H1 (cell line): ENCODE data around the gene SPOCK1. TPM values are rescaled to one million over a fixed set of nuclear protein-coding genes. Genes with fewer than 3 reads are reported as not detected.

ENCODE experiments used
- CTCF ChIA-PET: fragments of 300-600 bp; sonication (Branson Sonifier 250); formaldehyde crosslinking; loops from one replicate; lab custom pipeline; 2021; ENCODE audit not compliant: partially characterized antibody; lab: Charles Lee
- POLR2A ChIA-PET: fragments of 300-600 bp; sonication (Branson Sonifier 250); formaldehyde crosslinking; loops from one replicate; lab custom pipeline; 2021; ENCODE audit warnings: inconsistent platforms; ENCODE audit not compliant: partially characterized antibody; lab: Charles Lee
- DNase-seq, 2 experiments: peaks; one replicate each; pipeline versions ENCODE4 v3.0.0 to v3.0.0-alpha.2; 2010 to 2022; ENCODE audit warnings: low spot score in 2 of 2, low read depth in 1 of 2, mixed read lengths in 1 of 2
- FAIRE-seq: peaks from 2 replicates; lab custom pipeline; 2011; peaks lifted over from hg19 to GRCh38; lab: Jason Lieb, UNC
- H2AFZ ChIP-seq: 2 replicates; pipeline ENCODE4 v1.8.1; 2012; ENCODE audit warnings: low read length, inconsistent platforms
- H2AK5ac ChIP-seq: 2 replicates; pipeline ENCODE4 v1.6.1; 2013; ENCODE audit warnings: low read depth, low read length
- H2BK120ac ChIP-seq: replicated peaks from 2 replicates; pipeline ENCODE3; 2013; ENCODE audit warnings: low read depth, low read length, inconsistent platforms
- H2BK12ac ChIP-seq: 2 replicates; pipeline ENCODE4 v1.6.1; 2013; ENCODE audit warnings: low read depth, low read length
- H2BK15ac ChIP-seq: 2 replicates; pipeline ENCODE4 v1.6.1; 2013; ENCODE audit warnings: low read length
- H2BK20ac ChIP-seq: 2 replicates; pipeline ENCODE4 v1.6.1; 2013; ENCODE audit warnings: low read length
- H2BK5ac ChIP-seq: 2 replicates; pipeline ENCODE4 v1.6.1; 2013; ENCODE audit warnings: low read depth, low read length
- H3K14ac ChIP-seq: 2 replicates; pipeline ENCODE4 v1.6.1; 2013; ENCODE audit warnings: inconsistent platforms; ENCODE audit not compliant: insufficient read length
- H3K18ac ChIP-seq: 2 replicates; pipeline ENCODE4 v1.6.1; 2013; ENCODE audit warnings: low read length; ENCODE audit errors: extremely low read depth
- H3K23ac ChIP-seq: 2 replicates; pipeline ENCODE4 v1.6.1; 2013; ENCODE audit warnings: inconsistent platforms; ENCODE audit not compliant: insufficient read length
- H3K23me2 ChIP-seq: 2 replicates; pipeline ENCODE4 v1.6.1; 2013; ENCODE audit warnings: low read depth, low read length
- H3K27ac ChIP-seq: 2 replicates; pipeline ENCODE4 v1.6.1; 2011; ENCODE audit warnings: low read depth, low read length, inconsistent platforms
- H3K27me3 ChIP-seq, 4 experiments: replicated peaks in 1 of 4; 1 replicate in 1 of 4; 2 replicates in 3 of 4; pipeline versions ENCODE4 v1.6.1 to v1.8.1; 2011 to 2013; ENCODE audit warnings: low read length in 3 of 4, mild to moderate bottlenecking in 3 of 4, inconsistent platforms in 2 of 4, mixed read lengths in 2 of 4, moderate library complexity in 1 of 4; ENCODE audit not compliant: control insufficient read depth in 3 of 4, insufficient read depth in 3 of 4; ENCODE audit errors: extremely low read depth in 1 of 4
- H3K36me3 ChIP-seq, 4 experiments: 2 replicates each; pipeline versions ENCODE4 v1.6.1 to v1.8.1; 2011 to 2013; ENCODE audit warnings: mild to moderate bottlenecking in 4 of 4, low read length in 3 of 4, moderate library complexity in 2 of 4, control low read depth in 1 of 4, inconsistent platforms in 1 of 4; ENCODE audit not compliant: insufficient read depth in 4 of 4, control insufficient read depth in 2 of 4
- H3K4ac ChIP-seq: replicated peaks from 2 replicates; pipeline ENCODE3; 2013; ENCODE audit warnings: low read length, low read depth, mixed read lengths, inconsistent platforms; ENCODE audit not compliant: insufficient read length
- H3K4me1 ChIP-seq, 4 experiments: replicated peaks in 1 of 4; 1 replicate in 1 of 4; 2 replicates in 3 of 4; pipeline versions ENCODE4 v1.6.1 to v1.8.1; 2011 to 2013; ENCODE audit warnings: low read length in 3 of 4, inconsistent platforms in 2 of 4, mixed read lengths in 1 of 4; ENCODE audit not compliant: insufficient read depth in 4 of 4, control insufficient read depth in 3 of 4
- H3K4me2 ChIP-seq, 2 experiments: 2 replicates each; pipeline versions ENCODE4 v1.6.1 to v1.8.1; 2011 to 2013; ENCODE audit warnings: low read depth in 2 of 2, low read length in 2 of 2, control low read depth in 1 of 2, inconsistent platforms in 1 of 2, mild to moderate bottlenecking in 1 of 2; ENCODE audit not compliant: insufficient read depth in 1 of 2
- H3K4me3 ChIP-seq, 4 experiments: fragments of 200-600, 300-600 bp in 1 of 4; sonication (generic), shearing (Covaris generic), sonication (Bioruptor Twin) in 1 of 4; 2 replicates each; pipeline versions ENCODE4 v1.5.1 to v1.8.1; 2011 to 2016; ENCODE audit warnings: low read length in 4 of 4, low read depth in 3 of 4, control low read depth in 2 of 4, inconsistent platforms in 2 of 4, mild to moderate bottlenecking in 2 of 4, mixed read lengths in 1 of 4, moderate library complexity in 1 of 4; ENCODE audit not compliant: insufficient read depth in 2 of 4; ENCODE audit errors: extremely low read depth in 1 of 4
- H3K56ac ChIP-seq: replicated peaks from 2 replicates; pipeline ENCODE3; 2013; ENCODE audit warnings: low read depth, mild to moderate bottlenecking, mixed read lengths, low read length, inconsistent platforms; ENCODE audit not compliant: insufficient read length
- H3K79me1 ChIP-seq: 2 replicates; pipeline ENCODE4 v1.6.1; 2013; ENCODE audit warnings: low read depth, low read length, control low read depth
- H3K79me2 ChIP-seq, 2 experiments: 2 replicates each; pipeline versions ENCODE4 v1.6.1 to v1.8.1; 2012 to 2013; ENCODE audit warnings: low read length in 2 of 2, mild to moderate bottlenecking in 2 of 2, inconsistent platforms in 1 of 2; ENCODE audit not compliant: insufficient read depth in 2 of 2, control insufficient read depth in 1 of 2
- H3K9ac ChIP-seq, 4 experiments: replicated peaks in 1 of 4; 1 replicate in 1 of 4; 2 replicates in 3 of 4; pipeline versions ENCODE4 v1.6.1 to v1.8.1; 2011 to 2013; ENCODE audit warnings: low read depth in 3 of 4, low read length in 3 of 4, control low read depth in 2 of 4, mild to moderate bottlenecking in 2 of 4, moderate library complexity in 2 of 4, inconsistent platforms in 1 of 4; ENCODE audit errors: extremely low read depth in 1 of 4
- H3K9me3 ChIP-seq, 2 experiments: 2 replicates each; pipeline versions ENCODE4 v1.6.1 to v1.8.1; 2012 to 2013; ENCODE audit warnings: mild to moderate bottlenecking in 2 of 2, moderate library complexity in 2 of 2, control low read depth in 1 of 2, inconsistent platforms in 1 of 2, low read depth in 1 of 2, low read length in 1 of 2, mixed read lengths in 1 of 2; ENCODE audit not compliant: insufficient read depth in 2 of 2
- H4K20me1 ChIP-seq, 2 experiments: replicated peaks in 1 of 2; 2 replicates each; pipeline versions ENCODE3 to v1.8.1; 2011 to 2013; ENCODE audit warnings: inconsistent platforms in 2 of 2, low read length in 2 of 2, mild to moderate bottlenecking in 1 of 2; ENCODE audit not compliant: insufficient read depth in 2 of 2, control insufficient read depth in 1 of 2
- H4K5ac ChIP-seq: 2 replicates; pipeline ENCODE4 v1.6.1; 2013; ENCODE audit warnings: low read length, low read depth, mixed read lengths, inconsistent platforms; ENCODE audit not compliant: insufficient read length
- H4K8ac ChIP-seq: 2 replicates; pipeline ENCODE4 v1.8.0; 2013; ENCODE audit warnings: mild to moderate bottlenecking, moderate library complexity, low read length, inconsistent platforms; ENCODE audit not compliant: insufficient read depth; ENCODE audit errors: extremely low read depth
- H4K91ac ChIP-seq: replicated peaks from 2 replicates; pipeline ENCODE3; 2013; ENCODE audit warnings: low read length, mixed read lengths, inconsistent platforms; ENCODE audit not compliant: insufficient read length
- BACH1 ChIP-seq: IDR thresholded peaks from 2 replicates; pipeline ENCODE4 v1.6.1; 2012; ENCODE audit warnings: low read length, improper control_type of control experiment
- CHD1 ChIP-seq: IDR thresholded peaks from 2 replicates; pipeline ENCODE4 v1.6.1; 2012; ENCODE audit warnings: low read depth, low read length, improper control_type of control experiment
- CHD2 ChIP-seq: IDR thresholded peaks from 2 replicates; pipeline ENCODE4 v1.6.1; 2012; ENCODE audit warnings: low read length, improper control_type of control experiment
- EGR1 ChIP-seq: IDR thresholded peaks from 2 replicates; pipeline ENCODE4 v1.6.1; 2011; ENCODE audit warnings: low read depth, low read length, borderline replicate concordance
- GABPA ChIP-seq: IDR thresholded peaks from 2 replicates; pipeline ENCODE4 v1.6.1; 2011; ENCODE audit warnings: mild to moderate bottlenecking, low read length, moderate library complexity, borderline replicate concordance; ENCODE audit not compliant: insufficient read depth
- JUND ChIP-seq: IDR thresholded peaks from 2 replicates; pipeline ENCODE4 v1.6.1; 2011; ENCODE audit warnings: mild to moderate bottlenecking, improper control_type of control experiment, low read length
- KDM4A ChIP-seq: IDR thresholded peaks from one replicate; pipeline ENCODE4 v1.7.1; 2012; ENCODE audit warnings: low read depth, mild to moderate bottlenecking, moderate library complexity, low read length, inconsistent platforms; ENCODE audit not compliant: severe bottlenecking
- NANOG ChIP-seq: IDR thresholded peaks from 2 replicates; pipeline ENCODE4 v1.6.1; 2011; ENCODE audit warnings: low read length, low read depth, mild to moderate bottlenecking, inconsistent platforms; ENCODE audit not compliant: insufficient read depth, poor library complexity, severe bottlenecking
- RAD21 ChIP-seq, 2 experiments: IDR thresholded peaks in 1 of 2; conservative IDR thresholded peaks in 1 of 2; 2 replicates each; pipeline ENCODE4 v1.6.1; 2011; ENCODE audit warnings: low read depth in 2 of 2, low read length in 2 of 2, improper control_type of control experiment in 1 of 2, inconsistent platforms in 1 of 2, mild to moderate bottlenecking in 1 of 2, moderate library complexity in 1 of 2
- RXRA ChIP-seq: IDR thresholded peaks from 2 replicates; pipeline ENCODE4 v1.6.1; 2011; ENCODE audit warnings: low read depth, mild to moderate bottlenecking, low read length, moderate library complexity; ENCODE audit not compliant: insufficient read depth
- SAP30 ChIP-seq: fragments of 300-600 bp; sonication (generic); IDR thresholded peaks from 2 replicates; pipeline ENCODE4 v1.7.1; 2012; ENCODE audit warnings: low read length, moderate library complexity, mild to moderate bottlenecking, inconsistent platforms; ENCODE audit not compliant: insufficient read depth, insufficient replicate concordance
- SIRT6 ChIP-seq: IDR thresholded peaks from one replicate; pipeline ENCODE4 v1.7.1; 2012; ENCODE audit warnings: low read length, inconsistent platforms
- SRF ChIP-seq: IDR thresholded peaks from 2 replicates; pipeline ENCODE4 v1.6.1; 2011; ENCODE audit warnings: mild to moderate bottlenecking, low read depth, low read length, moderate library complexity
- TBP ChIP-seq: IDR thresholded peaks from 2 replicates; pipeline ENCODE4 v1.6.1; 2011; ENCODE audit warnings: low read depth, low read length, improper control_type of control experiment
- TEAD4 ChIP-seq: IDR thresholded peaks from 2 replicates; pipeline ENCODE4 v1.6.1; 2012; ENCODE audit warnings: low read depth, low read length, inconsistent platforms, mixed read lengths
- WGBS, 2 experiments: shearing (Covaris generic) in 1 of 2; methylation state at CpG; one replicate each; pipeline versions ENCODE4 v1.1.6 to v1.1.7; 2013 to 2015; ENCODE audit warnings: low lambda C conversion rate in 2 of 2, mixed read lengths in 2 of 2, inconsistent platforms in 1 of 2, low coverage in 1 of 2, missing lambda C conversion rate in 1 of 2; ENCODE audit not compliant: insufficient replicate concordance in 2 of 2, insufficient coverage in 1 of 2, insufficient read length in 1 of 2; ENCODE audit errors: extremely low coverage in 1 of 2, missing lambda C conversion rate in 1 of 2; 5-methylcytosine and 5-hydroxymethylcytosine counted together
- polyA plus RNA-seq, 7 experiments: library from polyadenylated mRNA; depleted of rRNA in 3 of 7; stranded (reverse) in 5 of 7; unstranded in 2 of 7; fragments of >200 nt in 5 of 7; fragments of 200-250 nt in 2 of 7; gene quantifications; 1 replicate in 5 of 7; 2 replicates in 1 of 7; 4 replicates in 1 of 7; pipeline versions ENCODE4 v1.2.1 to v1.2.3, GENCODE V29; 2011 to 2013; ENCODE audit warnings: missing spikeins in 2 of 7, mixed read lengths in 2 of 7
- total RNA-seq: library from RNA; stranded (reverse); fragmentation: NEBNext Ultra II Directional; extraction: Animal tissue kit (Norgen Biotek cat#: 25700); gene quantifications from 2 replicates; pipeline ENCODE4 v1.2.1, GENCODE V29; 2021

The SPOCK1 gene
- total and polyA plus RNA-seq, 2 of the 8 experiments (the other 6 are each of a cell fraction or from before 2014, with no cell fraction given), result 6.9 to 18.1 TPM

- H3K4me2 ChIP-seq, result no peak overlapping the region
- H3K27ac ChIP-seq, result no peak overlapping the region
- CTCF ChIA-PET, result interaction anchor here (0.6 to 1.4 kb wide), 3 partner anchors 140 to 186 kb away, joined by 3 to 4 read pairs (median 3); no protein-coding TSS in a partner anchor
Observed at GRCh38 chr5:137506296-137506695, 7.2 kb upstream of the SPOCK1 start.

More at GRCh38 chr5:137506296-137506695, 7.2 kb upstream of the SPOCK1 start:
- H2AFZ ChIP-seq, result no peak overlapping the region
- no peak overlapping the region for H2BK120ac ChIP-seq
- H3K14ac ChIP-seq, result no peak overlapping the region
- no peak overlapping the region for H4K91ac ChIP-seq
- no peaks in the 10 kb centered on the region for H3K79me1 ChIP-seq
- H2BK20ac ChIP-seq, result no peak overlapping the region
- no peak for FAIRE-seq
- H3K23me2 ChIP-seq, result no peaks in the 10 kb centered on the region; the same call in 1 of the 2 replicates
- no peak overlapping the region for H3K4ac ChIP-seq
- WGBS, 2 experiments, result 87% methylated on average over 4 of the region's 4 CpGs; no CpG with 5 or more reads in 1 of the 2 experiments
- no peak overlapping the region for H3K23ac ChIP-seq
- no peak for TF ChIP-seq CHD1
- no peak for TF ChIP-seq CHD2
- TF ChIP-seq NANOG, result no peak
- no peak for TF ChIP-seq SIRT6
- no peak for TF ChIP-seq GABPA
- no peak for TF ChIP-seq RAD21 (IDR thresholded peaks at IDR 0.05 in 1 of 2, conservative IDR thresholded peaks at IDR 0.05 in 1 of 2; ENCODE audit: low read depth in 2 of 2, low read length in 2 of 2)
- TF ChIP-seq SAP30, result no peak
- no peak for TF ChIP-seq BACH1
- TF ChIP-seq KDM4A, result no peak
- TF ChIP-seq JUND, result no peak
- TF ChIP-seq TBP, result no peak
- no peak for TF ChIP-seq RXRA
- TF ChIP-seq SRF, result no peak
- TF ChIP-seq EGR1, result no peak
- no peak for TF ChIP-seq TEAD4
- TF ChIP-seq, all 59 proteins: peak for 0
- no peak overlapping the region for H2BK5ac ChIP-seq
- H3K18ac ChIP-seq, result no peak overlapping the region
- H2BK15ac ChIP-seq, result no peak overlapping the region
- no peaks in the 10 kb centered on the region for H3K4me1 ChIP-seq
- no peak overlapping the region for H2AK5ac ChIP-seq
- H3K9ac ChIP-seq, result no peak overlapping the region
- H3K79me2 ChIP-seq, result no peaks in the 10 kb centered on the region
- no peak overlapping the region for H4K5ac ChIP-seq
- no peaks in the 10 kb centered on the region for H4K20me1 ChIP-seq
- no peak overlapping the region for H2BK12ac ChIP-seq
- POLR2A ChIA-PET, result no interaction called here
- no peaks in the 10 kb centered on the region for H3K9me3 ChIP-seq
- no peak for DNase-seq
- no peaks in the 10 kb centered on the region for H3K36me3 ChIP-seq
- no peaks in the 10 kb centered on the region for H3K27me3 ChIP-seq
- H4K8ac ChIP-seq, result no peak overlapping the region
- H3K4me3 ChIP-seq, result no peak overlapping the region
- no peak overlapping the region for H3K56ac ChIP-seq
